NCI-H526 treated with DMSO at 0.1 percent for 48 hours (cell line): ENCODE measurements around the gene ICOSLG.
"Not testable (repeated sequence)": the region's sequence is repeated elsewhere in the genome, so short reads cannot be mapped to it uniquely, and the experiment has no call there.

Experiments
- DNase-seq: peaks from one replicate; lab custom pipeline; 2025; lab: John Stamatoyannopoulos, UW

The ICOSLG gene

GRCh38 chr21:44223334-44223733 lies 17.4 kb downstream of the ICOSLG start:
- not testable (repeated sequence) for DNase-seq

- DNase-seq: not testable (repeated sequence)
These were observed 20.1 kb downstream of the ICOSLG start for GRCh38 chr21:44220674-44221073.

- DNase-seq: not testable (repeated sequence)
These were observed 22.3 kb downstream of the ICOSLG start for GRCh38 chr21:44218461-44218860.

- DNase-seq: not testable (repeated sequence)
These were observed 28.8 kb downstream of the ICOSLG start for GRCh38 chr21:44211978-44212377.

GRCh38 chr21:44211574-44211973 lies 29.2 kb downstream of the ICOSLG start:
- not testable (repeated sequence) for DNase-seq

- not testable (repeated sequence) for DNase-seq
These were observed 32.7 kb downstream of the ICOSLG start for GRCh38 chr21:44207860-44208646.

GRCh38 chr21:44206698-44207676 lies 33.8 kb downstream of the ICOSLG start:
- not testable (repeated sequence) for DNase-seq

GRCh38 chr21:44206187-44206586 lies 34.6 kb downstream of the ICOSLG start:
- DNase-seq: not testable (repeated sequence)

- not testable (repeated sequence) for DNase-seq
These were observed 38.0 kb downstream of the ICOSLG start for GRCh38 chr21:44202590-44203299.

- DNase-seq: not testable (repeated sequence)
These were observed 40.7 kb downstream of the ICOSLG start for GRCh38 chr21:44199997-44200396.

- peak; percentile 43 for DNase-seq
These were observed 41.3 kb downstream of the ICOSLG start for GRCh38 chr21:44199448-44199847.

GRCh38 chr21:44197156-44197516 lies 43.6 kb downstream of the ICOSLG start:
- DNase-seq: not testable (repeated sequence)

- not testable (repeated sequence) for DNase-seq
These were observed 44.3 kb downstream of the ICOSLG start for GRCh38 chr21:44196212-44197155.

- not testable (repeated sequence) for DNase-seq
These were observed 45.9 kb downstream of the ICOSLG start for GRCh38 chr21:44194888-44195287.

- DNase-seq: not testable (repeated sequence)
These were observed 46.3 kb downstream of the ICOSLG start for GRCh38 chr21:44194451-44194850.

- DNase-seq: not testable (repeated sequence)
These were observed 47.6 kb downstream of the ICOSLG start for GRCh38 chr21:44193108-44193507.

GRCh38 chr21:44190349-44191271 lies 50.1 kb downstream of the ICOSLG start:
- DNase-seq: not testable (repeated sequence)

- not testable (repeated sequence) for DNase-seq
These were observed 55.9 kb downstream of the ICOSLG start for GRCh38 chr21:44184862-44185261.

- not testable (repeated sequence) for DNase-seq
These were observed 58.5 kb downstream of the ICOSLG start for GRCh38 chr21:44182202-44182601.

- not testable (repeated sequence) for DNase-seq
These were observed 59.2 kb downstream of the ICOSLG start for GRCh38 chr21:44181506-44181905.
